HG03159 (cell line): ENCODE measurements around the gene ZRANB1.
"Not testable (repeated sequence)": the region's sequence is repeated elsewhere in the genome, so short reads cannot be mapped to it uniquely, and the experiment has no call there.

Experiments used
- ATAC-seq: cut with Tn5 transposase; IDR thresholded peaks from one replicate; pipeline ENCODE4 v1.9.1; 2021; ENCODE audit warnings: mild to moderate bottlenecking, moderate library complexity; ENCODE audit not compliant: unreplicated experiment

The ZRANB1 gene

GRCh38 chr10:124941823-124942222 is at the start of gene ZRANB1:
Gene ZRANB1, plus strand, starts transcription at chr10:124942123. Its CDS starts 371 bp downstream, at chr10:124942494.
- ATAC-seq: no peak

- ATAC-seq: no peak
Measured at GRCh38 chr10:124892905-124893304, 49.0 kb upstream of the ZRANB1 start.

GRCh38 chr10:124894569-124895215 is 47.2 kb upstream of the ZRANB1 start:
- no peak for ATAC-seq

- no peak for ATAC-seq
Measured at GRCh38 chr10:124896751-124897150, 45.2 kb upstream of the ZRANB1 start.

- no peak for ATAC-seq
Measured at GRCh38 chr10:124898471-124898870, 43.5 kb upstream of the ZRANB1 start.

GRCh38 chr10:124899151-124899550 is 42.8 kb upstream of the ZRANB1 start:
- ATAC-seq: no peak

- ATAC-seq: no peak
Measured at GRCh38 chr10:124902462-124902861, 39.5 kb upstream of the ZRANB1 start.

GRCh38 chr10:124903111-124903510 is 38.8 kb upstream of the ZRANB1 start:
- ATAC-seq: no peak

GRCh38 chr10:124904796-124905195 is 37.1 kb upstream of the ZRANB1 start:
- ATAC-seq: no peak

GRCh38 chr10:124906551-124907001 is 35.3 kb upstream of the ZRANB1 start:
- no peak for ATAC-seq

- no peak for ATAC-seq
Measured at GRCh38 chr10:124909563-124909962, 32.4 kb upstream of the ZRANB1 start.

GRCh38 chr10:124911124-124912067 is 30.5 kb upstream of the ZRANB1 start:
- ATAC-seq: no peak

- no peak for ATAC-seq
Measured at GRCh38 chr10:124912101-124912886, 29.6 kb upstream of the ZRANB1 start.

GRCh38 chr10:124913167-124913566 is 28.8 kb upstream of the ZRANB1 start:
- ATAC-seq: no peak

- ATAC-seq: not testable (repeated sequence)
Measured at GRCh38 chr10:124914398-124914797, 27.5 kb upstream of the ZRANB1 start.

- ATAC-seq: peak; percentile 4
Measured at GRCh38 chr10:124916098-124916584, 25.8 kb upstream of the ZRANB1 start.

- ATAC-seq: peak; percentile 95
Measured at GRCh38 chr10:124916585-124917427, 25.1 kb upstream of the ZRANB1 start.

GRCh38 chr10:124917428-124918190 is 24.3 kb upstream of the ZRANB1 start:
- ATAC-seq: peak; percentile 4

GRCh38 chr10:124918191-124918830 is 23.6 kb upstream of the ZRANB1 start:
- ATAC-seq: no peak
